K562 (cell line): Measurements from ENCODE around the gene ST8SIA4. TPM values are rescaled to one million over a fixed set of nuclear protein-coding genes. Genes with fewer than 3 reads are reported as not detected.
A peak's percentile ranks its signal among the peaks of the same experiment; 100 is the strongest.

Experiments used
- BHLHE40 ChIP-seq: IDR thresholded peaks from 2 replicates; pipeline ENCODE4 v1.6.1; 2011; ENCODE audit warnings: low read length, improper control_type of control experiment
- EHMT2 ChIP-seq: fragments of 450-650 bp; IDR thresholded peaks from 2 replicates; pipeline ENCODE4 v1.6.1; 2018; ENCODE audit warnings: antibody characterized with exemption
- ERF ChIP-seq: fragments of 450-650 bp; formaldehyde crosslinking; IDR thresholded peaks from 2 replicates; pipeline ENCODE4 v1.4.0; 2020; ENCODE audit warnings: mild to moderate bottlenecking, mixed read lengths
- KLF6 ChIP-seq: fragments of 250-450 bp; sonication (Bioruptor Pico); IDR thresholded peaks from 2 replicates; pipeline ENCODE4 v1.4.0; 2020; ENCODE audit warnings: mild to moderate bottlenecking, moderate library complexity, borderline replicate concordance
- L3MBTL2 ChIP-seq: fragments of 450-650 bp; IDR thresholded peaks from 2 replicates; pipeline ENCODE4 v1.6.1; 2016; ENCODE audit warnings: mild to moderate bottlenecking, moderate library complexity
- MAX ChIP-seq: sonication (generic); formaldehyde crosslinking; IDR thresholded peaks from 2 replicates; pipeline ENCODE4 v1.9.0; 2022; ENCODE audit warnings: mild to moderate bottlenecking, missing genetic modification reagents
- NRF1 ChIP-seq, 2 experiments: fragments of 450-650 bp; IDR thresholded peaks in 1 of 2; conservative IDR thresholded peaks in 1 of 2; 2 replicates each; pipeline ENCODE4 v1.6.1; 2014; ENCODE audit warnings: mild to moderate bottlenecking in 2 of 2
- TCF3 ChIP-seq: sonication (generic); formaldehyde crosslinking; IDR thresholded peaks from 2 replicates; pipeline ENCODE4 v1.4.0; 2020; ENCODE audit warnings: mild to moderate bottlenecking, missing genetic modification reagents
- ZBTB40 ChIP-seq, 2 experiments: fragments of 450-650 bp in 1 of 2; sonication (generic) in 1 of 2; formaldehyde crosslinking in 1 of 2; IDR thresholded peaks; 2 replicates each; pipeline versions ENCODE4 v1.7.1 to v1.9.0; 2016 to 2022; ENCODE audit warnings: inconsistent platforms in 1 of 2, mild to moderate bottlenecking in 1 of 2, missing genetic modification reagents in 1 of 2
- polyA plus RNA-seq, 8 experiments: library from polyadenylated mRNA; depleted of rRNA in 4 of 8; stranded (reverse) in 5 of 8; unstranded in 3 of 8; fragments of >200 nt; fragmentation: Nextera tagmentation in 2 of 8; fragmentation: Illumina TruSeq in 1 of 8; extraction: Ambion mirVana in 2 of 8; extraction: Trizol in 1 of 8; gene quantifications; 2 replicates each; pipeline versions ENCODE4 v1.2.1 to v1.2.3, GENCODE V29; 2011 to 2014; ENCODE audit warnings: inconsistent platforms in 1 of 8, missing spikeins in 1 of 8
- total RNA-seq, 7 experiments: library from RNA; depleted of rRNA in 6 of 7; stranded (reverse); fragments of >200 nt in 6 of 7; fragmentation: Illumina TruSeq in 2 of 7; extraction: Trizol in 2 of 7; gene quantifications; 2 replicates each; pipeline versions ENCODE4 v1.2.1 to v1.2.3, GENCODE V29; 2011 to 2021; ENCODE audit warnings: low replicate concordance in 1 of 7
- TF ChIP-seq, protein P1 (sequence below), 3 experiments: IDR thresholded peaks in 2 of 3; conservative IDR thresholded peaks in 1 of 3; 2 replicates each; pipeline ENCODE4 v1.5.1; 2011 to 2012; ENCODE audit warnings: low read length in 3 of 3, mild to moderate bottlenecking in 3 of 3, control low read depth in 2 of 3, improper control_type of control experiment in 1 of 3, inconsistent platforms in 1 of 3, low read depth in 1 of 3, mixed read lengths in 1 of 3, moderate library complexity in 1 of 3; ENCODE audit not compliant: insufficient read depth in 2 of 3
- TF ChIP-seq, protein P2 (sequence below): fragments of 450-650 bp; IDR thresholded peaks from 2 replicates; pipeline ENCODE4 v1.7.1; 2018; ENCODE audit warnings: mild to moderate bottlenecking, low read depth; ENCODE audit not compliant: partially characterized antibody

ST8SIA4 gene
- total and polyA plus RNA-seq, 9 of the 15 experiments (the other 6 are each of a cell fraction or from before 2014, with no cell fraction given): 0.22 to 2.0 (median 0.54) TPM

DNA sequence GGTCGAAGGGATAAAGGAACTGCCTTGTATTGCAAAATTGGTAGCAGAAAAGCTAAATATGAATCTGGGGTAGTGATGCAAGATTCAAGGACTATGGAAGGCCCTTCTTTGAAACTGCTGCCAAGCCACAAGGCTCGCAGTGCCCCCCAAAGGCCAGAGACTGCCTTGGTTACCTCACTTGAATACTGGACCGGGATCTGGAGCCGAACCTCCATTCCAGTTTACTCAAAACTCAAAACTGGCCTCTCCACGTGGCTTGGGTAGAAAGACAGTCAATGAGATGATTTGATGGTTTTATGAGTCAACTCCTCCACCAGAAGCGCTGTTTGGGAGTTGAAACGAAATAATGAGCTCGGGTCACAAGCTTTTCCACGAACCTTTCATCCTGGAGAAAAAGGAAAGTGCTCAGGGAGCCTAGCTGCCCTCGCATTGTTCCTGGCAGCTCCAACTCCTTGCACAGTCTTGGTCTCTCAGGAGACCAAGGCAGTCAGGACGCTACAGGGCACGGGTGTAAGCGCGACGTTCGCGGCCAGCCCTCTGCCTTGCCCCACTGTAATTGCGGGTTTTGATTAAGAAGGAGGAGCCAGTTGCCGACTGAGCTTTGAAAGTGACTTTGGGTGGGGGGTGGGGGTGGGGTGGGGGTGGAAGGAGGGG is 2.8 kb downstream of the ST8SIA4 start (continued):
- TF ChIP-seq ZBTB40 (IDR thresholded peaks at IDR 0.05) (no peak), ZBTB40 (CRISPR knock-in tag; IDR thresholded peaks at IDR 0.05) (no peak), KLF6 (CRISPR knock-in tag) (no peak), EHMT2 (no peak), NRF1 (conservative IDR thresholded peaks at IDR 0.05 in 1 of 2, IDR thresholded peaks at IDR 0.05 in 1 of 2) (no peak), BHLHE40 (no peak), ERF (no peak), TCF3 (no peak), MAX (CRISPR knock-in tag) (no peak), L3MBTL2 (peak; percentile 24; the same call in 1 of the 2 replicates)
- TF ChIP-seq, protein P1, sequence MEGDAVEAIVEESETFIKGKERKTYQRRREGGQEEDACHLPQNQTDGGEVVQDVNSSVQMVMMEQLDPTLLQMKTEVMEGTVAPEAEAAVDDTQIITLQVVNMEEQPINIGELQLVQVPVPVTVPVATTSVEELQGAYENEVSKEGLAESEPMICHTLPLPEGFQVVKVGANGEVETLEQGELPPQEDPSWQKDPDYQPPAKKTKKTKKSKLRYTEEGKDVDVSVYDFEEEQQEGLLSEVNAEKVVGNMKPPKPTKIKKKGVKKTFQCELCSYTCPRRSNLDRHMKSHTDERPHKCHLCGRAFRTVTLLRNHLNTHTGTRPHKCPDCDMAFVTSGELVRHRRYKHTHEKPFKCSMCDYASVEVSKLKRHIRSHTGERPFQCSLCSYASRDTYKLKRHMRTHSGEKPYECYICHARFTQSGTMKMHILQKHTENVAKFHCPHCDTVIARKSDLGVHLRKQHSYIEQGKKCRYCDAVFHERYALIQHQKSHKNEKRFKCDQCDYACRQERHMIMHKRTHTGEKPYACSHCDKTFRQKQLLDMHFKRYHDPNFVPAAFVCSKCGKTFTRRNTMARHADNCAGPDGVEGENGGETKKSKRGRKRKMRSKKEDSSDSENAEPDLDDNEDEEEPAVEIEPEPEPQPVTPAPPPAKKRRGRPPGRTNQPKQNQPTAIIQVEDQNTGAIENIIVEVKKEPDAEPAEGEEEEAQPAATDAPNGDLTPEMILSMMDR (IDR thresholded peaks at IDR 0.05 in 2 of 3, conservative IDR thresholded peaks at IDR 0.05 in 1 of 3; ENCODE audit: insufficient read depth in 2 of 3, low read depth in 1 of 3, low read length in 3 of 3): peak in 1 of 3 experiments; percentile 35; a peak in 2 of 6 replicates
- TF ChIP-seq, protein P2, sequence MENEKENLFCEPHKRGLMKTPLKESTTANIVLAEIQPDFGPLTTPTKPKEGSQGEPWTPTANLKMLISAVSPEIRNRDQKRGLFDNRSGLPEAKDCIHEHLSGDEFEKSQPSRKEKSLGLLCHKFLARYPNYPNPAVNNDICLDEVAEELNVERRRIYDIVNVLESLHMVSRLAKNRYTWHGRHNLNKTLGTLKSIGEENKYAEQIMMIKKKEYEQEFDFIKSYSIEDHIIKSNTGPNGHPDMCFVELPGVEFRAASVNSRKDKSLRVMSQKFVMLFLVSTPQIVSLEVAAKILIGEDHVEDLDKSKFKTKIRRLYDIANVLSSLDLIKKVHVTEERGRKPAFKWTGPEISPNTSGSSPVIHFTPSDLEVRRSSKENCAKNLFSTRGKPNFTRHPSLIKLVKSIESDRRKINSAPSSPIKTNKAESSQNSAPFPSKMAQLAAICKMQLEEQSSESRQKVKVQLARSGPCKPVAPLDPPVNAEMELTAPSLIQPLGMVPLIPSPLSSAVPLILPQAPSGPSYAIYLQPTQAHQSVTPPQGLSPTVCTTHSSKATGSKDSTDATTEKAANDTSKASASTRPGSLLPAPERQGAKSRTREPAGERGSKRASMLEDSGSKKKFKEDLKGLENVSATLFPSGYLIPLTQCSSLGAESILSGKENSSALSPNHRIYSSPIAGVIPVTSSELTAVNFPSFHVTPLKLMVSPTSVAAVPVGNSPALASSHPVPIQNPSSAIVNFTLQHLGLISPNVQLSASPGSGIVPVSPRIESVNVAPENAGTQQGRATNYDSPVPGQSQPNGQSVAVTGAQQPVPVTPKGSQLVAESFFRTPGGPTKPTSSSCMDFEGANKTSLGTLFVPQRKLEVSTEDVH: no peak
